Loucy (cell line): ENCODE data around the gene MADD.

ENCODE experiments used
- H2AFZ ChIP-seq: fragments of 200-600 bp; sonication (generic); 2 replicates; pipeline ENCODE4 v1.6.0; 2016; ENCODE audit warnings: antibody characterized with exemption, mild to moderate bottlenecking, low read length, moderate library complexity
- H3F3A ChIP-seq: fragments of 200-600 bp; 2 replicates; pipeline ENCODE4 v1.6.0; 2016; ENCODE audit warnings: antibody characterized with exemption, low read depth, mild to moderate bottlenecking
- H3K27me3 ChIP-seq: fragments of 200-600 bp; sonication (generic); 2 replicates; pipeline ENCODE4 v1.6.1; 2014; ENCODE audit warnings: low read length, mild to moderate bottlenecking; ENCODE audit not compliant: insufficient read depth, poor library complexity, severe bottlenecking
- H3K36me3 ChIP-seq: fragments of 200-600 bp; sonication (generic); 2 replicates; pipeline ENCODE4 v1.6.1; 2016; ENCODE audit warnings: low read length; ENCODE audit not compliant: insufficient read depth
- H3K4me1 ChIP-seq: fragments of 200-600 bp; sonication (generic); 2 replicates; pipeline ENCODE4 v1.5.1; 2014; ENCODE audit warnings: low read length, mild to moderate bottlenecking; ENCODE audit not compliant: insufficient read depth, poor library complexity, severe bottlenecking
- H3K4me2 ChIP-seq: fragments of 200-600 bp; sonication (generic); 2 replicates; pipeline ENCODE4 v1.6.0; 2014; ENCODE audit warnings: antibody characterized with exemption, low read length, low read depth, mild to moderate bottlenecking; ENCODE audit not compliant: poor library complexity, severe bottlenecking
- H3K4me3 ChIP-seq: fragments of 200-600 bp; sonication (generic); 2 replicates; pipeline ENCODE4 v1.5.1; 2014; ENCODE audit warnings: low read length, mild to moderate bottlenecking, mixed read lengths; ENCODE audit not compliant: poor library complexity, severe bottlenecking
- H3K79me2 ChIP-seq: fragments of 200-600 bp; sonication (generic); 2 replicates; pipeline ENCODE4 v1.6.1; 2014; ENCODE audit warnings: low read length; ENCODE audit not compliant: insufficient read depth
- H3K9ac ChIP-seq: fragments of 200-600 bp; sonication (generic); 2 replicates; pipeline ENCODE4 v1.6.0; 2014; ENCODE audit warnings: mild to moderate bottlenecking, low read depth, low read length, moderate library complexity; ENCODE audit not compliant: poor library complexity, severe bottlenecking
- H3K9me2 ChIP-seq: fragments of 200-600 bp; sonication (generic); replicated peaks from 2 replicates; pipeline ENCODE4 v1.6.1; 2016; ENCODE audit warnings: low read depth, low read length, mixed read lengths
- H3K9me3 ChIP-seq: fragments of 200-600 bp; sonication (generic); 2 replicates; pipeline ENCODE4 v1.6.1; 2014; ENCODE audit warnings: mild to moderate bottlenecking, antibody characterized with exemption, low read length, low read depth; ENCODE audit not compliant: insufficient read depth
- H4K20me1 ChIP-seq: fragments of 200-600 bp; sonication (generic); 2 replicates; pipeline ENCODE4 v1.6.0; 2014; ENCODE audit warnings: antibody characterized with exemption, low read length, mild to moderate bottlenecking; ENCODE audit not compliant: insufficient read depth, poor library complexity, severe bottlenecking
- EZH2phosphoT487 ChIP-seq: fragments of 200-600 bp; IDR thresholded peaks from 2 replicates; pipeline ENCODE4 v1.6.1; 2018; ENCODE audit warnings: antibody characterized with exemption, mild to moderate bottlenecking, moderate library complexity, borderline replicate concordance
- TF ChIP-seq, protein P1 (sequence below): fragments of 200-600 bp; sonication (generic); conservative IDR thresholded peaks from 2 replicates; pipeline ENCODE4 v1.5.1; 2014; ENCODE audit warnings: mild to moderate bottlenecking, antibody characterized with exemption, low read length

MADD gene

GRCh38 chr11:47353978-47354774 is 84.2 kb downstream of the MADD start:
- no peak overlapping the region for H3K4me2 ChIP-seq
- no peak for TF ChIP-seq EZH2phosphoT487
- TF ChIP-seq, protein P1, sequence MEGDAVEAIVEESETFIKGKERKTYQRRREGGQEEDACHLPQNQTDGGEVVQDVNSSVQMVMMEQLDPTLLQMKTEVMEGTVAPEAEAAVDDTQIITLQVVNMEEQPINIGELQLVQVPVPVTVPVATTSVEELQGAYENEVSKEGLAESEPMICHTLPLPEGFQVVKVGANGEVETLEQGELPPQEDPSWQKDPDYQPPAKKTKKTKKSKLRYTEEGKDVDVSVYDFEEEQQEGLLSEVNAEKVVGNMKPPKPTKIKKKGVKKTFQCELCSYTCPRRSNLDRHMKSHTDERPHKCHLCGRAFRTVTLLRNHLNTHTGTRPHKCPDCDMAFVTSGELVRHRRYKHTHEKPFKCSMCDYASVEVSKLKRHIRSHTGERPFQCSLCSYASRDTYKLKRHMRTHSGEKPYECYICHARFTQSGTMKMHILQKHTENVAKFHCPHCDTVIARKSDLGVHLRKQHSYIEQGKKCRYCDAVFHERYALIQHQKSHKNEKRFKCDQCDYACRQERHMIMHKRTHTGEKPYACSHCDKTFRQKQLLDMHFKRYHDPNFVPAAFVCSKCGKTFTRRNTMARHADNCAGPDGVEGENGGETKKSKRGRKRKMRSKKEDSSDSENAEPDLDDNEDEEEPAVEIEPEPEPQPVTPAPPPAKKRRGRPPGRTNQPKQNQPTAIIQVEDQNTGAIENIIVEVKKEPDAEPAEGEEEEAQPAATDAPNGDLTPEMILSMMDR = no peak
- H3K27me3 ChIP-seq = no peaks in the 10 kb centered on the region
- no peak overlapping the region for H3K4me3 ChIP-seq
- H3K9me2 ChIP-seq = no peaks in the 10 kb centered on the region
- H3F3A ChIP-seq = no peaks in the 10 kb centered on the region
- H3K36me3 ChIP-seq = no peaks in the 10 kb centered on the region
- no peak overlapping the region for H2AFZ ChIP-seq
- no peaks in the 10 kb centered on the region for H3K9me3 ChIP-seq
- no peaks in the 10 kb centered on the region for H4K20me1 ChIP-seq
- H3K4me1 ChIP-seq = peaks cover 14% of the 10 kb centered on the region
- no peaks in the 10 kb centered on the region for H3K79me2 ChIP-seq
- H3K9ac ChIP-seq = no peak overlapping the region

DNA sequence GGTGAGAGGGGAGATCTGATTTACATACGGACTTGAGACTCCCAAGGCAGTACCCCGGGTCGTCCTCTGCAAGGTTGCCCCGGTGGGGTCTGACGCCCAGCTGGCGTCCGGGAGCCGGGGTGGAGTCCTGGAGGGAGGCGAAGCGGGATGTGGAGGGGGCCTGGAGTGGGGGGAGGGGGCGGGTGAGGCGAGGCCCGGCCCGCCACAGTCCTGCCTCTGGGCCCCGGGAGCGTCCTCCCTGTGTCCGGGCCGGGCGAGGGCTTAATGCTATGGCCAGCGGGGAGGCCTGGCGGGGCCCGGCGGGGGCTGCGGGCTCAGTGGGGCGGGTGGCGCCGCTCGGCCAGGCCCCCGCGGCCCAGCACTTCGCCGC is 85.0 kb downstream of the MADD start:
- no peaks in the 10 kb centered on the region for H3K36me3 ChIP-seq
- H4K20me1 ChIP-seq = no peaks in the 10 kb centered on the region
- H3K79me2 ChIP-seq = no peaks in the 10 kb centered on the region
- no peaks in the 10 kb centered on the region for H3K27me3 ChIP-seq
- no peak overlapping the region for H2AFZ ChIP-seq
- H3F3A ChIP-seq = no peaks in the 10 kb centered on the region; the same call in 1 of the 2 replicates
- no peak for TF ChIP-seq EZH2phosphoT487
- TF ChIP-seq, protein P1 = no peak
- no peaks in the 10 kb centered on the region for H3K9me2 ChIP-seq
- no peak overlapping the region for H3K9ac ChIP-seq
- no peak overlapping the region for H3K4me2 ChIP-seq
- no peak overlapping the region for H3K4me3 ChIP-seq
- H3K9me3 ChIP-seq = no peaks in the 10 kb centered on the region
- H3K4me1 ChIP-seq = peaks cover 21% of the 10 kb centered on the region

- no peak for TF ChIP-seq EZH2phosphoT487
- TF ChIP-seq, protein P1 = peak; percentile 72
- no peaks in the 10 kb centered on the region for H4K20me1 ChIP-seq
- H3K9me3 ChIP-seq = no peaks in the 10 kb centered on the region
- no peaks in the 10 kb centered on the region for H3K79me2 ChIP-seq
- no peak overlapping the region for H3K4me2 ChIP-seq
- no peaks in the 10 kb centered on the region; the same call in 1 of the 2 replicates for H3F3A ChIP-seq
- no peak overlapping the region for H2AFZ ChIP-seq
- no peaks in the 10 kb centered on the region for H3K9me2 ChIP-seq
- no peak overlapping the region for H3K4me3 ChIP-seq
- peaks cover 27% of the 10 kb centered on the region for H3K4me1 ChIP-seq
- no peak overlapping the region for H3K9ac ChIP-seq
- H3K36me3 ChIP-seq = no peaks in the 10 kb centered on the region
- H3K27me3 ChIP-seq = no peaks in the 10 kb centered on the region
These were observed 85.6 kb downstream of the MADD start for GRCh38 chr11:47355283-47356128.
